HG03457 (cell line): Measurements from ENCODE around the gene HK2.

Experiments
- ATAC-seq: cut with Tn5 transposase; IDR thresholded peaks from one replicate; pipeline ENCODE4 v1.9.1; 2021; ENCODE audit warnings: moderate number of reproducible peaks; ENCODE audit not compliant: unreplicated experiment

HK2 gene

DNA sequence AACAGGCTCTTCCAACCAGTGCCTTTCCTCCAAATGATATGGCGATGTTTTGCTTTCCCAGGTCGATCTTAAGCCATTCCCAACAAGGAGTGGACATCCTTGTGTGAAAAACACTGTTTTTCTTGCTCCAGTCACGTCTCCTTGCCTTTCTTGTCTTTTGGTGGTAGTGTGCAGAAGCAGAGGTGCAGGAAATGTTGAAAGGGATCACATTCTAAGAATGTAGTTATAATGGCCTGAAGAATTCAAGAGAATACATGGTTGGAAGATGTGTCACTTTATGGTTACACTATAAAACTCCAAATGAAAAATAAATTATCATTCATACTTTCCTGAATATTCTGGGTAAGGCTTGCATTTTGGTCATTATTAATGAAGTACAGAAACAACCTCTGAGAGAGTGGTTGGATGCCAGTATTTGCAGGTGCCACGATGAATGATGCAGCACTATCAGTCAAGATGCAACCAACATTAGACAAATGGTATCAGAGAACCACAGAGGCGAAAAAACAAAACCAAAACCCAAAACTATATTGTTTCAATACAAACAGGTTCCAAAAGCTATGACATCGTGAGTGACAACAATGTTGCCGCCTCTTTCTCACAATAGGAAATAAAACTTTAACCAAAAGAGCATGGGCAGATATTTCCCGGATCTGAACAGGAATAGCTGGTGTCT is 97.0 kb downstream of the HK2 start:
- ATAC-seq = no peak

DNA sequence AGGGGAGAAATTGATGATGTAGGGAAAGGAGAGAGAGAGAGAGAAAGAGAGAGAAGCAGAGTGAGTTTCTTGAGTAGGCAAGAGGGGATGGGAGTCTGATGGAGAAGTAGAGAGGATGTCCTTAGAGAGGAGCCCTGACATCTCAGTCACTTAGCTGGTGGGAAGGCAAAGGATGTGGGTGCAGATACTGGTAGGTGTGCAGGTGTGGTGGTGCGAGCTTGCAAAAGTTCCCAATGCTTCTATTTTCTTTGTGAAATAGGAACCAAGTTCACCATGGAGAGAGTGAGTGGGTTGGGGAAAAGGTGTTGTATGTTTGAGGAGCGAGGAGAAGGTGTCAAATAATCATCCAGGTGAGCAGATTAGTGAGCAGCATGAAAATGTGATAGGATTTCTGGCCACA is 98.0 kb downstream of the HK2 start:
- ATAC-seq = no peak

- ATAC-seq = no peak
Observed at GRCh38 chr2:74935975-74936391, 102.1 kb downstream of the HK2 start.

- ATAC-seq = no peak
Observed at GRCh38 chr2:74937221-74937880, 103.4 kb downstream of the HK2 start.

DNA sequence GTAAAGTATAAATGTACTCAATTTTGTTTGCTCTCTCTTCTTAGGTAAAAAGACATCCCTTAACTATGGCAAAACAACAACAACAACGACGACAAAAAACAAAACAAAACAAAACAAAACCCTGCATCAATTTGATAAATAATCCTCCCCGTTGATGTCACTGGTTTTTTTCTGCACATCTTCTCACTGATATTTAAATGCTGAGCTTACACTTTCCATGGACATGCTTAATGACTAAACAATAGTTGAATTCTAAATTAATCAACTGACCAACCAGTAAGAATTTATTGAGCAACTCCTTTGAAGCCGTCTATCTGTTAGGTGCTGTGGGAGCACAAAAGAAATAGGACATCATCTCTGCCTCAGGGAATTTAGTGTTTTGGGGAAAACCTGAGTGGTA is 104.3 kb downstream of the HK2 start:
- ATAC-seq = no peak

GRCh38 chr2:74939919-74940812 is 106.2 kb downstream of the HK2 start:
- ATAC-seq = no peak

DNA sequence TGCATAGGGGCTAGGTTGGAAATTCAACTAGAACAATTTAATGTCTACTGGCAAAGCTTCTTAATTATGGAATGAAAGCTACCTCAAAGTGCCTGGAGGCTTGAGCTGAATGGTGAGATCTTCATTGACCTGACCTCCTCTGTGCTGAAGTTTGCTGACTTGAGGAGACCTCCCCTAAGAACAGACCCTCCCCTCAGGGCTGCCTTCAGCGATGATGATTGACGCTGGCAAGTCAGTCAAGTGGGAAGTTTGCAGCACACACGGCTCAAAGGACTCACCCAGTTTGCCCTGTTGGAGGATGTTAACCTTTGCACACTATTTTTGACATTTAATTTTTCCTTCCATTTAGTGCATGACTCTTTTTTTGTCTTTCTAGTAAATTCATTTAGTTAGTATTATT is 107.4 kb downstream of the HK2 start:
- no peak for ATAC-seq

- ATAC-seq = no peak
Observed at GRCh38 chr2:74942263-74942662, 108.3 kb downstream of the HK2 start.
